Activated CD8-positive, alpha-beta memory T cell treated with anti-CD3 and anti-CD28 coated beads, Interleukin-2, amount 50 U/mL, for 48 hours (primary cell): Measurements from ENCODE around the gene FKBP11.
"Not testable (repeated sequence)": the region's sequence is repeated elsewhere in the genome, so short reads cannot be mapped to it uniquely, and the experiment has no call there.

Source experiments
- DNase-seq: peaks from one replicate; pipeline ENCODE4 v3.0.0-alpha.2; 2020

FKBP11 gene

DNA sequence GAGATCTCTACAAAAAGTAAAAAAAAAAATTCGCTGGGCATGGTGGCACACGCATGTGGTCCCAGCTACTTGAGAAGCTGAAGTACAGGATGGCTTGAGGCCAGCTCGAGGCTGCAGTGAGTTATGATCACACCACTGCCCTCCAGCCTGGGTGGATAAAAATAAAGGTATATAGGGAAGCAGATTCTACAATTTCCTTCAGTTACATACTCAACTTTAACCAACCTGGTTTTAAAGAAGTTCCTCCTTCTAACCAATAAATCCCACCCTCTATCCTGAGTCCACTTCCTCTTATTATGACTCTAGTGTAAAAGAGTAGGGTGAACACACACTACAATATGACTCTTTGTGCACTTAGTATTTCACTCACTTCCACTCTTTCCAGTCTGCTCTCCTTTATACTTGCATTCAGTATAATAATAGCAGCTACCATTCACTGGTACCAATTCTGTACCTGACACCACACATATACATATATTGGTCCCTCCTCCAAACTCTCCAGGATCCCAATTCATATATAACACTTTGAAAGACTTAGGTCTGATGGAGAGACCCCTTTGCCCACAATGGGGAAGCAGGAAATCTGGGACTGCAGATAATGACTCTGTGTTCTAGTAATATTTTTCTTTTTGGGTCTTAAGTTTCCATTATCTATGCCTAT is 29.7 kb upstream of the FKBP11 start:
- DNase-seq = no peak

- DNase-seq = no peak
Measured at GRCh38 chr12:48954061-48954460, 28.8 kb upstream of the FKBP11 start.

DNA sequence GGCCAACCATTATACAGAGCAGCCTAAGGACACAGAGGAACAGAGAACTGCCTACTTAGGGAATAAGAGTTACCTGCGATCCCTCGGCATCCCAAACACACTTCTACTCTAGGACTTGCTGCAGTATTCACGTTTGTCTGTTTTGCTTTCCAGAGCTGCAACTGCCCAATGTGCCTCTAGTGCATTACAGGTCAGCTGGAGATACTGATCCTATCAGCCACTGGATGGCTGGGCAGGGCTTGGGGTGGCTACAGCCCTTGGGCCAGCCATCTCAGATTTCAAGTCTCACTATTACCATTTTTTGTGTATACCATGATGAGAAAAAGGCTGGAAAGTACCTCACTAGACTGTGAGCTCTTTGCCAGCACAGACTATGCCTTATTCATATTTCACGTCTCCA is 27.4 kb upstream of the FKBP11 start:
- no peak for DNase-seq

- no peak for DNase-seq
Measured at GRCh38 chr12:48947727-48948126, 22.4 kb upstream of the FKBP11 start.

- no peak for DNase-seq
Measured at GRCh38 chr12:48946943-48947342, 21.7 kb upstream of the FKBP11 start.

GRCh38 chr12:48946205-48946604 is 20.9 kb upstream of the FKBP11 start:
- no peak for DNase-seq

- no peak for DNase-seq
Measured at GRCh38 chr12:48943221-48943620, 17.9 kb upstream of the FKBP11 start.

DNA sequence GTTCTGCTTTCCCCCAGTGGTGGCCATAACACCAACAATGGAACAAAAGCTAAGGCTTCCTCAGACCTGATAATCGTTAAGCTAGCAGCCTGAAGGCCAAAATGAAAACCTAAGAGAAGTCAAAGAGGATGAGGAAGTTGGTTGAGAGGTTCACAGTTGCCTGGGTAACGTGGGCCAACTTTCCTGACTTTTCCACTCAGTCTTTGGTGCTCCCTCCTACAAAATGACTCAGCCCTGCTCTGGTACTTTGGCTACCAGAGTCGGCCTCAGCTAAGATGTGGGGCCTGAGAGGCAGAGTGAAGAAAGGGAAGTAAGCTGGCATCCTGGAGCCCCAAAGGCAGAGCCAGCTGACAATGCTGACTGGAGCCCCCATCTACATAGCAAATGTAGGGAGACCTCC is 14.9 kb upstream of the FKBP11 start:
- no peak for DNase-seq

DNA sequence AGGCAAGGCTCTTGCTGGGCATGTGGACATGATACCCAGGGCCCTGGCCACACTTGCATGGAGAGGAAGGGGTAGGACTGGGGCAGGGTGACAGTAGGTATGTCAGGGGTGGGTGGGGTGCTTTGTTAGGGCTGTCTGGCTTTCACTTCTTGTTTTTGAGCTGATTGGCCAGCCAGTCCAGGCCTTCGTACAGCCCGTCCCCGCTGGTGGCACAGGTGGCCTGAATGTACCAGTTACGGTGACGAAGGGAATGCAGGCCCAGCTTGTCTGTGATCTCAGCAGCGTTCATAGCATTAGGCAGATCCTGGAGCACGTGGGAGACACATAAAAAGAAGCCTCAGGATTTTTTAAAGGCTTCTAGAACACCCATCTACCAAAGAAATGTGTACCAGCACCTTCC is 13.5 kb upstream of the FKBP11 start:
- no peak for DNase-seq

DNA sequence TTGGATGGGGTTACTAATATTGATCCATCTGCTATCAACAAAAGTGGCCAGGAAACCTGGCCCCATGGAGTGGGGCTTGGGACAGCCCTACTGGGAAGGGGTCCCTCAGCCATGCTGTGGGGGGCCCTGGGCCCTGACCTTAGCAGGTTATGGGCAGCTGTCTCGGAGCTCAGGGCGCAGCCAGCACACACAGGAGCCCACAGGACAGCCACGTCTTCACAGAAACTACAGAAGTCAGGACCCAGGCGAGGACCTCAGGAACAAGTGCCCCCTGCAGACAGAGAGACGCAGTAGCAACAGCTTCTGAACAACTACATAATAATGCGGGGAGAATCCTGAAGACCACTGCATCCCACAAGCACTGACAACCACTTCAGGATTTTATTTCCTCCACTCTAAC is 11.9 kb upstream of the FKBP11 start:
- no peak for DNase-seq

GRCh38 chr12:48936379-48936979 is 11.2 kb upstream of the FKBP11 start:
- peak; percentile 95 for DNase-seq

GRCh38 chr12:48934312-48934706 is 9.0 kb upstream of the FKBP11 start:
- no peak for DNase-seq

- DNase-seq = no peak
Measured at GRCh38 chr12:48933664-48934311, 8.5 kb upstream of the FKBP11 start.

DNA sequence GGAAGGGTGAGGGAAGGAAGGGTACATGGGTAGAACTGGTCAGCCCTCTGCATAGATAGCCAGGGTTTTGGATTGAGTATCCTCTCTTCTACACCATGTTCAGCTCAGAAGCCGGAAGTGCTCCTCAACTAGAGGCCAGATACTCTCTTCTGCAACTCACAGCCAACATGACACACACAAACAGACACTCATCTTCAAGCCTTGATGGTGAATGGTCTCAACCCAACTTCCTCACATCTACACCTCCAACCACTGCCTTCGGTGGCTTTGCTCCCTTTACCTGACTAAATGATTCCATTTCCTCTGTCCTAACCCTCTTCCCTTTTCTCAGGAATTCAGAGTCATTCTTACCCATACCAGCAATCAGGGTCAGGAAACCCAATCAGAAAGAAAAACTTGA is 7.6 kb upstream of the FKBP11 start:
- DNase-seq = no peak

GRCh38 chr12:48930475-48930874 is 5.2 kb upstream of the FKBP11 start:
- no peak for DNase-seq

- no peak for DNase-seq
Measured at GRCh38 chr12:48929551-48929950, 4.3 kb upstream of the FKBP11 start.

- DNase-seq = no peak
Measured at GRCh38 chr12:48927261-48927660, 2.0 kb upstream of the FKBP11 start.

- DNase-seq = peak; percentile 87
Measured at GRCh38 chr12:48924617-48925303, 532 bp downstream of the FKBP11 start.

DNA sequence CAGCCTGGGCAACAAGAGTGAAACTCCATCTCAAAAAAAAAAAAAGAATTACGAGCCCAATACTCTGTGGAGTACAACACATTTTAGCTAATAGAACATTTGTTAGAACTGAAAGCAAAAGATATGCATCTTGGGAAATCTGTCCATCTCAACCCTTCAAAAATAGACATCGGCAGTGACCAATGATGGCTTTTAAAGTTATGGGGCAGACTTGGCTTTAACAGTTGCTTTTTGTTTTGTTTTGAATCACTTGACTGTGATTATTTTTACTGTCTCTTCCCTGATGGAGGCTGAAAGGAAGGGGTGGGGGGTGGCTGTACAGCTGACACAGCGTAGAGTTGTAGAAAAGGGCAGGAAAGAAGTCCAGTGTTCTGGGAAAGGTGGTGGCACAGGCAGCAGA is 2.2 kb downstream of the FKBP11 start:
- no peak for DNase-seq

- DNase-seq = no peak
Measured at GRCh38 chr12:48917857-48918537, 7.3 kb downstream of the FKBP11 start.

DNA sequence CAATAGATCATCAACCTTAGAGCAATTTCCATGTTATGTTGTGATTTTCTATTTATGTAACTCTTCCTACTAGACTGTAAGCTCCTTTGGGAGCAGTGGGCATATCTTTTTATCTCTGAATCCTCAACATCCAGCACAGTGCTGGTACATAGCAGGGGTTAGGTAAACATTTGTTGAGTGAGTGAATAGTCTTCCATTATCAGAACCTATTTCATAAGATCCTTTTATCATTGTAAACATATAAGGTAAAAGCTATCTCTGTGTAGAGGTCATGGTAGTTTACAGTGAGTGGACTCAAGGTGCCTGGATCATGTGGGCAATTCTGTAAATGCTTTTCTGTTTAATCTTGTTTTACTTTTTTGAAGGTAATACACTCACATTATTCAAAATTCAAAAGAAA is 15.1 kb downstream of the FKBP11 start:
- DNase-seq = no peak

- DNase-seq = not testable (repeated sequence)
Measured at GRCh38 chr12:48909698-48910097, 15.6 kb downstream of the FKBP11 start.

- DNase-seq = no peak
Measured at GRCh38 chr12:48907245-48907644, 18.0 kb downstream of the FKBP11 start.
